Naive B cell (primary cell): ENCODE results near the gene ZKSCAN5. TPM values are rescaled to one million over a fixed set of nuclear protein-coding genes. Genes with fewer than 3 reads are reported as not detected.
"Not testable (repeated sequence)": the region's sequence is repeated elsewhere in the genome, so short reads cannot be mapped to it uniquely, and the experiment has no call there.

ENCODE experiments used
- ATAC-seq, 2 donors: fragments of 150-1000 bp; cut with Tn5 transposase; 2 replicates each; pipeline ENCODE4 v1.10.0; 2021; ENCODE audit warnings: low read depth in 2 of 2, mild to moderate bottlenecking in 2 of 2, moderate library complexity in 2 of 2
- DNase-seq: peaks from one replicate; pipeline ENCODE4 v3.0.0; 2022
- H3K27ac Mint-ChIP-seq, 6 donors: one replicate each; pipeline ENCODE4 v1.8.0; 2020 to 2022; ENCODE audit warnings: mild to moderate bottlenecking in 6 of 6, mixed read lengths in 6 of 6, moderate library complexity in 5 of 6, inconsistent platforms in 2 of 6
- H3K27me3 Mint-ChIP-seq, 3 donors: one replicate each; pipeline ENCODE4 v1.8.0; 2021 to 2022; ENCODE audit warnings: mixed read lengths in 3 of 3, mild to moderate bottlenecking in 1 of 3
- H3K36me3 Mint-ChIP-seq, 2 donors: one replicate each; pipeline ENCODE4 v1.8.0; 2020 to 2022; ENCODE audit warnings: mixed read lengths in 2 of 2, inconsistent platforms in 1 of 2, mild to moderate bottlenecking in 1 of 2
- H3K4me1 Mint-ChIP-seq, 3 donors: one replicate each; pipeline ENCODE4 v1.8.0; 2020 to 2022; ENCODE audit warnings: mixed read lengths in 3 of 3, inconsistent platforms in 1 of 3, mild to moderate bottlenecking in 1 of 3, moderate library complexity in 1 of 3
- H3K4me3 Mint-ChIP-seq, 8 donors: one replicate each; pipeline ENCODE4 v1.8.0; 2020 to 2022; ENCODE audit warnings: mild to moderate bottlenecking in 8 of 8, mixed read lengths in 8 of 8, moderate library complexity in 8 of 8, inconsistent platforms in 2 of 8
- H3K9me3 Mint-ChIP-seq, 7 donors: one replicate each; pipeline ENCODE4 v1.8.0; 2020 to 2022; ENCODE audit warnings: mixed read lengths in 7 of 7, mild to moderate bottlenecking in 5 of 7, inconsistent platforms in 2 of 7, moderate library complexity in 1 of 7
- polyA plus RNA-seq, 6 donors: library from polyadenylated mRNA; unstranded; fragments of 300-500 nt; fragmentation: Illumina TruSeq; gene quantifications; one replicate each; pipeline ENCODE4 v1.2.3, GENCODE V29; 2021; ENCODE audit warnings: low read depth in 6 of 6

ZKSCAN5 gene
- polyA plus RNA-seq, 6 donors from 2014 or later: 2.8 to 8.1 (median 4.2) TPM

- Mint-ChIP-seq H3K9me3 (peaks cover 4 to 29% (median 13%) of the 10 kb centered on the region in 7 donors), H3K4me1 (peaks cover 0 to under 1% (median 0%) of the 10 kb centered on the region in 3 donors), H3K4me3 (no peak overlapping the region), H3K36me3 (peaks cover 10 to 11% of the 10 kb centered on the region in 2 donors), H3K27me3 (no peaks in the 10 kb centered on the region), H3K27ac (no peak overlapping the region)
- ATAC-seq (no peak), DNase-seq (no peak)
These were observed 38.7 kb downstream of the ZKSCAN5 start for GRCh38 chr7:99543081-99543671.

GRCh38 chr7:99543916-99544315 lies 39.5 kb downstream of the ZKSCAN5 start:
- Mint-ChIP-seq H3K27me3 (no peaks in the 10 kb centered on the region), H3K9me3 (peaks cover 0 to 25% (median 13%) of the 10 kb centered on the region in 7 donors), H3K27ac (no peak overlapping the region), H3K4me3 (no peak overlapping the region), H3K36me3 (peaks cover 13 to 15% of the 10 kb centered on the region in 2 donors), H3K4me1 (peaks cover 0 to 2% (median 0%) of the 10 kb centered on the region in 3 donors)
- ATAC-seq (no peak), DNase-seq (no peak)

- peaks cover 13 to 15% of the 10 kb centered on the region in 2 donors for H3K36me3 Mint-ChIP-seq
- not testable (repeated sequence) for ATAC-seq, H3K27me3 Mint-ChIP-seq, H3K4me1 Mint-ChIP-seq, DNase-seq, H3K4me3 Mint-ChIP-seq
- H3K9me3 Mint-ChIP-seq: peaks cover 0 to 17% (median 12%) of the 10 kb centered on the region in 7 donors
- H3K27ac Mint-ChIP-seq: peak overlapping the region in 1 of 6 donors; percentile 65
These were observed 40.8 kb downstream of the ZKSCAN5 start for GRCh38 chr7:99545308-99545707.

GRCh38 chr7:99549545-99549944 lies 45.1 kb downstream of the ZKSCAN5 start:
- H3K4me3 Mint-ChIP-seq: peak overlapping the region in 1 of 8 donors; percentile 79
- not testable (repeated sequence) for H3K27me3 Mint-ChIP-seq, DNase-seq, ATAC-seq, H3K9me3 Mint-ChIP-seq
- peaks cover 14 to 35% (median 22%) of the 10 kb centered on the region in 3 donors for H3K4me1 Mint-ChIP-seq
- H3K36me3 Mint-ChIP-seq: peaks cover 8 to 13% of the 10 kb centered on the region in 2 donors
- H3K27ac Mint-ChIP-seq: peak overlapping the region in 1 of 6 donors; percentile 38

- no peaks in the 10 kb centered on the region for H3K27me3 Mint-ChIP-seq
- peaks cover 0 to 3% (median 0%) of the 10 kb centered on the region in 7 donors for H3K9me3 Mint-ChIP-seq
- peak overlapping the region; percentile 95 to 99 (median 97) for H3K27ac Mint-ChIP-seq
- peak overlapping the region; percentile 90 to 99 (median 95) for H3K4me3 Mint-ChIP-seq
- ATAC-seq (peak in 1 of 2 donors; percentile 4), DNase-seq (no peak)
- H3K36me3 Mint-ChIP-seq: peaks cover 8 to 18% of the 10 kb centered on the region in 2 donors
- H3K4me1 Mint-ChIP-seq: peaks cover 17 to 44% (median 33%) of the 10 kb centered on the region in 3 donors
These were observed 46.9 kb downstream of the ZKSCAN5 start for GRCh38 chr7:99551334-99551733.

GRCh38 chr7:99551767-99552463 lies 47.5 kb downstream of the ZKSCAN5 start, which contains the start of gene FAM200A:
FAM200A (minus strand) TSS chr7:99552114; CDS start chr7:99548407, 3,707 bp downstream.
- Mint-ChIP-seq H3K27me3 (no peaks in the 10 kb centered on the region), H3K4me1 (peaks cover 17 to 49% (median 33%) of the 10 kb centered on the region in 3 donors), H3K4me3 (peak within 1 kb of the TSS; percentile 90 to 99 (median 95)), H3K27ac (peak within 1 kb of the TSS; percentile 95 to 99 (median 97)), H3K36me3 (peaks cover 8 to 13% of the 10 kb centered on the region in 2 donors), H3K9me3 (peaks cover 0 to 3% (median 0%) of the 10 kb centered on the region in 7 donors)
- DNase-seq: peak; percentile 80
- peak; percentile 100 for ATAC-seq

- ATAC-seq (no peak), DNase-seq (no peak)
- no peaks in the 10 kb centered on the region for H3K27me3 Mint-ChIP-seq
- peaks cover 0 to 3% (median 0%) of the 10 kb centered on the region in 7 donors for H3K9me3 Mint-ChIP-seq
- H3K4me3 Mint-ChIP-seq: peak overlapping the region in 5 of 8 donors; percentile 12 to 98 (median 56)
- peaks cover 9 to 12% of the 10 kb centered on the region in 2 donors for H3K36me3 Mint-ChIP-seq
- H3K27ac Mint-ChIP-seq: peak overlapping the region in 2 of 6 donors; percentile 17 to 71
- peaks cover 24 to 60% (median 42%) of the 10 kb centered on the region in 3 donors for H3K4me1 Mint-ChIP-seq
These were observed 48.6 kb downstream of the ZKSCAN5 start for GRCh38 chr7:99553039-99553438.

- H3K27me3 Mint-ChIP-seq: no peaks in the 10 kb centered on the region
- H3K36me3 Mint-ChIP-seq: peaks cover 7 to 11% of the 10 kb centered on the region in 2 donors
- DNase-seq (no peak), ATAC-seq (no peak)
- H3K4me1 Mint-ChIP-seq: peaks cover 27 to 67% (median 47%) of the 10 kb centered on the region in 3 donors
- peak overlapping the region in 3 of 6 donors; percentile 20 to 58 (median 54) for H3K27ac Mint-ChIP-seq
- H3K9me3 Mint-ChIP-seq: no peaks in the 10 kb centered on the region
- peak overlapping the region in 1 of 8 donors; percentile 98 for H3K4me3 Mint-ChIP-seq
These were observed 50.5 kb downstream of the ZKSCAN5 start for GRCh38 chr7:99554939-99555338.

- H3K27ac Mint-ChIP-seq: peak overlapping the region; percentile 91 to 99 (median 99)
- peaks cover 35 to 60% (median 45%) of the 10 kb centered on the region in 3 donors for H3K4me1 Mint-ChIP-seq
- H3K36me3 Mint-ChIP-seq: peaks cover 11 to 12% of the 10 kb centered on the region in 2 donors
- ATAC-seq (no peak), DNase-seq (no peak)
- H3K4me3 Mint-ChIP-seq: peak overlapping the region; percentile 84 to 100 (median 97)
- H3K27me3 Mint-ChIP-seq: no peaks in the 10 kb centered on the region
- no peaks in the 10 kb centered on the region for H3K9me3 Mint-ChIP-seq
These were observed 52.7 kb downstream of the ZKSCAN5 start for GRCh38 chr7:99557196-99557607.

GRCh38 chr7:99557940-99558305 lies 53.5 kb downstream of the ZKSCAN5 start:
- DNase-seq: no peak
- H3K27ac Mint-ChIP-seq: peak overlapping the region; percentile 97 to 99 (median 99)
- H3K4me1 Mint-ChIP-seq: peaks cover 37 to 56% (median 45%) of the 10 kb centered on the region in 3 donors
- no peaks in the 10 kb centered on the region for H3K9me3 Mint-ChIP-seq
- peak overlapping the region; percentile 94 to 100 (median 98) for H3K4me3 Mint-ChIP-seq
- H3K27me3 Mint-ChIP-seq: no peaks in the 10 kb centered on the region
- peaks cover 16 to 19% of the 10 kb centered on the region in 2 donors for H3K36me3 Mint-ChIP-seq
- peak; percentile 66 to 70 for ATAC-seq

- Mint-ChIP-seq H3K4me1 (peaks cover 35 to 51% (median 48%) of the 10 kb centered on the region in 3 donors), H3K36me3 (peaks cover 18 to 23% of the 10 kb centered on the region in 2 donors), H3K27me3 (no peaks in the 10 kb centered on the region), H3K9me3 (no peaks in the 10 kb centered on the region), H3K27ac (peak within 1 kb of the TSS; percentile 97 to 99 (median 99)), H3K4me3 (peak within 1 kb of the TSS; percentile 94 to 100 (median 98))
- ATAC-seq: peak; percentile 87 to 89
- peak; percentile 95 for DNase-seq
These were observed 54.1 kb downstream of the ZKSCAN5 start, which contains the start of gene ZNF655 for GRCh38 chr7:99558306-99559174. ZNF655 (plus strand) TSS chr7:99558642; CDS start chr7:99560560, 1,918 bp downstream.

- H3K27ac Mint-ChIP-seq: peak overlapping the region; percentile 97 to 99 (median 99)
- H3K4me3 Mint-ChIP-seq: peak overlapping the region; percentile 94 to 100 (median 98)
- ATAC-seq: peak in 1 of 2 donors; percentile 1
- no peak for DNase-seq
- no peaks in the 10 kb centered on the region for H3K9me3 Mint-ChIP-seq
- no peaks in the 10 kb centered on the region for H3K27me3 Mint-ChIP-seq
- peaks cover 42 to 56% (median 51%) of the 10 kb centered on the region in 3 donors for H3K4me1 Mint-ChIP-seq
- peaks cover 26 to 31% of the 10 kb centered on the region in 2 donors for H3K36me3 Mint-ChIP-seq
These were observed 54.9 kb downstream of the ZKSCAN5 start for GRCh38 chr7:99559175-99559915.
